NCI-H748 (cell line): ENCODE measurements around the gene QPCTL.
A peak's percentile ranks its signal among the peaks of the same experiment; 100 is the strongest.
"Not testable (repeated sequence)": the region's sequence is repeated elsewhere in the genome, so short reads cannot be mapped to it uniquely, and the experiment has no call there.

ENCODE experiments used
- DNase-seq: peaks from one replicate; lab custom pipeline; 2025; ENCODE audit not compliant: unreplicated experiment; lab: John Stamatoyannopoulos, UW

The QPCTL gene

GRCh38 chr19:45716359-45717130 lies 24.1 kb downstream of the QPCTL start:
- peak; percentile 52 for DNase-seq

GRCh38 chr19:45717131-45717982 lies 24.9 kb downstream of the QPCTL start:
- peak; percentile 100 for DNase-seq

GRCh38 chr19:45717983-45718650 lies 25.7 kb downstream of the QPCTL start:
- DNase-seq = no peak

- DNase-seq = not testable (repeated sequence)
These were observed 27.6 kb downstream of the QPCTL start for GRCh38 chr19:45720065-45720464.

GRCh38 chr19:45728683-45729082 lies 36.2 kb downstream of the QPCTL start:
- not testable (repeated sequence) for DNase-seq

- no peak for DNase-seq
These were observed 37.4 kb downstream of the QPCTL start for GRCh38 chr19:45729800-45730290.

GRCh38 chr19:45730368-45731288 lies 38.2 kb downstream of the QPCTL start, which contains the start of gene FBXO46:
Gene FBXO46 (minus strand): TSS chr19:45730896. CDS start chr19:45713495, 17,401 bp downstream.
- DNase-seq = peak; percentile 100

- no peak for DNase-seq
These were observed 40.8 kb downstream of the QPCTL start, which contains the start of gene MEIOSIN for GRCh38 chr19:45733160-45733810. Gene MEIOSIN (plus strand): TSS chr19:45733439. CDS start chr19:45735377, 1,938 bp downstream.

- no peak for DNase-seq
These were observed 47.3 kb downstream of the QPCTL start for GRCh38 chr19:45739498-45740439.

GRCh38 chr19:45742969-45743368 lies 50.5 kb downstream of the QPCTL start:
- DNase-seq = no peak

- DNase-seq = no peak
These were observed 53.1 kb downstream of the QPCTL start for GRCh38 chr19:45745606-45746005.

GRCh38 chr19:45746866-45747265 lies 54.4 kb downstream of the QPCTL start:
- DNase-seq = no peak

- DNase-seq = no peak
These were observed 55.0 kb downstream of the QPCTL start for GRCh38 chr19:45747513-45747912.

GRCh38 chr19:45751483-45751882 lies 59.0 kb downstream of the QPCTL start:
- DNase-seq = not testable (repeated sequence)

GRCh38 chr19:45752639-45753038 lies 60.2 kb downstream of the QPCTL start:
- no peak for DNase-seq

GRCh38 chr19:45753548-45753947 lies 61.1 kb downstream of the QPCTL start:
- DNase-seq = no peak
